K562 (cell line): ENCODE measurements around the gene SPRING1. TPM values are rescaled to one million over a fixed set of nuclear protein-coding genes. Genes with fewer than 3 reads are reported as not detected.

Experiments used
- CTCF ChIP-seq, 3 experiments: IDR thresholded peaks in 2 of 3; conservative IDR thresholded peaks in 1 of 3; 2 replicates each; pipeline ENCODE4 v1.5.1; 2011 to 2012; ENCODE audit warnings: low read length in 3 of 3, mild to moderate bottlenecking in 3 of 3, control low read depth in 2 of 3, improper control_type of control experiment in 1 of 3, inconsistent platforms in 1 of 3, low read depth in 1 of 3, mixed read lengths in 1 of 3, moderate library complexity in 1 of 3; ENCODE audit not compliant: insufficient read depth in 2 of 3
- MAFF ChIP-seq: IDR thresholded peaks from 2 replicates; pipeline ENCODE4 v1.6.1; 2012; ENCODE audit warnings: low read length, improper control_type of control experiment
- MBD1 ChIP-seq: fragments of 250-450 bp; sonication (Bioruptor Pico); IDR thresholded peaks from 2 replicates; pipeline ENCODE4 v1.8.0; 2022; ENCODE audit warnings: inconsistent platforms
- PCBP2 ChIP-seq: fragments of 200-400 bp; formaldehyde crosslinking; IDR thresholded peaks from 2 replicates; pipeline ENCODE4 v1.6.1; 2018; ENCODE audit warnings: low read length, low read depth, mild to moderate bottlenecking, moderate library complexity; ENCODE audit not compliant: poor library complexity, severe bottlenecking
- SOX6 ChIP-seq: fragments of 450-650 bp; IDR thresholded peaks from 2 replicates; pipeline ENCODE4 v1.6.1; 2014; ENCODE audit warnings: mild to moderate bottlenecking
- TAL1 ChIP-seq: fragments of 450-650 bp; IDR thresholded peaks from 2 replicates; pipeline ENCODE4 v1.6.1; 2016; ENCODE audit warnings: mild to moderate bottlenecking
- WHSC1 ChIP-seq: IDR thresholded peaks from one replicate; pipeline ENCODE4 v1.6.1; 2012; ENCODE audit warnings: low read length, control low read depth, inconsistent platforms
- ZBTB2 ChIP-seq: fragments of 450-650 bp; IDR thresholded peaks from 2 replicates; pipeline ENCODE4 v1.6.1; 2016; ENCODE audit warnings: antibody characterized with exemption
- ZNF175 ChIP-seq: fragments of 200-800 bp; sonication (Bioruptor generic); IDR thresholded peaks from 2 replicates; pipeline ENCODE4 v1.6.1; 2016; ENCODE audit warnings: low read depth, mild to moderate bottlenecking, missing genetic modification characterization, missing compliant biosample characterization
- ZNF518B ChIP-seq: fragments of 250-450 bp; sonication (Bioruptor Pico); IDR thresholded peaks from 2 replicates; pipeline ENCODE4 v1.5.0; 2021; ENCODE audit warnings: mild to moderate bottlenecking, moderate library complexity
- ZNF717 ChIP-seq: fragments of 250-450 bp; sonication (Bioruptor Pico); IDR thresholded peaks from 2 replicates; pipeline ENCODE4 v1.5.0; 2021
- polyA plus RNA-seq, 8 experiments: library from polyadenylated mRNA; depleted of rRNA in 4 of 8; stranded (reverse) in 5 of 8; unstranded in 3 of 8; fragments of >200 nt; fragmentation: Nextera tagmentation in 2 of 8; fragmentation: Illumina TruSeq in 1 of 8; extraction: Ambion mirVana in 2 of 8; extraction: Trizol in 1 of 8; gene quantifications; 2 replicates each; pipeline versions ENCODE4 v1.2.1 to v1.2.3, GENCODE V29; 2011 to 2014; ENCODE audit warnings: inconsistent platforms in 1 of 8, missing spikeins in 1 of 8
- total RNA-seq, 7 experiments: library from RNA; depleted of rRNA in 6 of 7; stranded (reverse); fragments of >200 nt in 6 of 7; fragmentation: Illumina TruSeq in 2 of 7; extraction: Trizol in 2 of 7; gene quantifications; 2 replicates each; pipeline versions ENCODE4 v1.2.1 to v1.2.3, GENCODE V29; 2011 to 2021; ENCODE audit warnings: low replicate concordance in 1 of 7

Gene SPRING1
- total and polyA plus RNA-seq, 9 of the 15 experiments (the other 6 are each of a cell fraction or from before 2014, with no cell fraction given), result 1.1 to 20.0 (median 8.0) TPM

GRCh38 chr12:116736962-116737773, 701 bp downstream of the SPRING1 start (continued):
- TF ChIP-seq ZNF518B (CRISPR knock-in tag) (no peak), PCBP2 (no peak), SOX6 (no peak), MBD1 (CRISPR knock-in tag) (no peak), ZNF175 (CRISPR knock-in tag) (no peak), CTCF (IDR thresholded peaks at IDR 0.05 in 2 of 3, conservative IDR thresholded peaks at IDR 0.05 in 1 of 3; ENCODE audit: insufficient read depth in 2 of 3, low read depth in 1 of 3, low read length in 3 of 3) (no peak), ZBTB2 (peak; percentile 77), WHSC1 (no peak), ZNF717 (CRISPR knock-in tag) (no peak), MAFF (no peak), TAL1 (no peak)
